HEK293 (cell line): ENCODE results near the gene TRDMT1.

Source experiments
- FEZF1 ChIP-seq: fragments of 450-650 bp; formaldehyde crosslinking; IDR thresholded peaks from 2 replicates; pipeline ENCODE4 v1.5.1; 2016; ENCODE audit warnings: missing biosample characterization, missing genetic modification characterization
- HOXA7 ChIP-seq: sonication (generic); formaldehyde crosslinking; IDR thresholded peaks from 2 replicates; pipeline ENCODE4 v1.8.1; 2022; ENCODE audit warnings: missing genetic modification reagents, borderline replicate concordance
- KLF10 ChIP-seq: fragments of 450-650 bp; IDR thresholded peaks from 2 replicates; pipeline ENCODE4 v1.5.1; 2018; ENCODE audit warnings: missing biosample characterization, mild to moderate bottlenecking, missing genetic modification characterization
- MEIS1 ChIP-seq: sonication (generic); formaldehyde crosslinking; IDR thresholded peaks from 2 replicates; pipeline ENCODE4 v1.8.1; 2022; ENCODE audit warnings: missing genetic modification reagents, mild to moderate bottlenecking, borderline replicate concordance
- MYNN ChIP-seq: fragments of 450-650 bp; formaldehyde crosslinking; IDR thresholded peaks from 2 replicates; pipeline ENCODE4 v1.5.1; 2016; ENCODE audit warnings: missing biosample characterization, missing genetic modification characterization, borderline replicate concordance
- PATZ1 ChIP-seq: fragments of 450-650 bp; formaldehyde crosslinking; IDR thresholded peaks from 2 replicates; pipeline ENCODE4 v1.5.1; 2016; ENCODE audit warnings: missing biosample characterization, missing genetic modification characterization
- PRDM4 ChIP-seq: fragments of 450-650 bp; formaldehyde crosslinking; IDR thresholded peaks from 2 replicates; pipeline ENCODE4 v1.5.1; 2017; ENCODE audit warnings: missing biosample characterization, missing genetic modification characterization
- TSHZ1 ChIP-seq: fragments of 450-650 bp; formaldehyde crosslinking; IDR thresholded peaks from 2 replicates; pipeline ENCODE4 v1.5.1; 2016; ENCODE audit warnings: missing biosample characterization, missing genetic modification characterization, borderline replicate concordance
- YY2 ChIP-seq: fragments of 450-650 bp; formaldehyde crosslinking; IDR thresholded peaks from 2 replicates; pipeline ENCODE4 v1.5.1; 2016; ENCODE audit warnings: missing biosample characterization, missing genetic modification characterization
- ZBTB49 ChIP-seq: fragments of 450-650 bp; formaldehyde crosslinking; IDR thresholded peaks from 2 replicates; pipeline ENCODE4 v1.5.1; 2016; ENCODE audit warnings: missing biosample characterization, missing genetic modification characterization, low read depth
- ZNF23 ChIP-seq: fragments of 450-650 bp; formaldehyde crosslinking; IDR thresholded peaks from 2 replicates; pipeline ENCODE4 v1.5.1; 2016; ENCODE audit warnings: missing biosample characterization, missing genetic modification characterization, borderline replicate concordance
- ZNF266 ChIP-seq: fragments of 450-650 bp; formaldehyde crosslinking; IDR thresholded peaks from 2 replicates; pipeline ENCODE4 v1.5.1; 2016; ENCODE audit warnings: missing biosample characterization, missing genetic modification characterization, low read depth
- ZNF311 ChIP-seq: fragments of 450-650 bp; formaldehyde crosslinking; IDR thresholded peaks from 2 replicates; pipeline ENCODE4 v1.5.1; 2017; ENCODE audit warnings: missing biosample characterization, missing genetic modification characterization, borderline replicate concordance
- ZNF341 ChIP-seq: fragments of 450-650 bp; formaldehyde crosslinking; IDR thresholded peaks from 2 replicates; pipeline ENCODE4; 2016; ENCODE audit warnings: low read depth, missing biosample characterization, missing genetic modification characterization
- ZNF354C ChIP-seq: fragments of 450-650 bp; formaldehyde crosslinking; IDR thresholded peaks from 2 replicates; pipeline ENCODE4 v1.5.1; 2016; ENCODE audit warnings: missing biosample characterization, missing genetic modification characterization, low read depth, borderline replicate concordance
- ZNF513 ChIP-seq: fragments of 450-650 bp; IDR thresholded peaks from 2 replicates; pipeline ENCODE4 v1.5.1; 2018; ENCODE audit warnings: missing biosample characterization, missing genetic modification characterization
- ZNF544 ChIP-seq: fragments of 450-650 bp; formaldehyde crosslinking; IDR thresholded peaks from 2 replicates; pipeline ENCODE4 v1.5.0; 2017; ENCODE audit warnings: missing biosample characterization, missing genetic modification characterization
- ZNF548 ChIP-seq: fragments of 450-650 bp; formaldehyde crosslinking; IDR thresholded peaks from 2 replicates; pipeline ENCODE4 v1.5.1; 2016; ENCODE audit warnings: missing biosample characterization, missing genetic modification characterization
- ZNF558 ChIP-seq: fragments of 450-650 bp; formaldehyde crosslinking; IDR thresholded peaks from 2 replicates; pipeline ENCODE4 v1.5.1; 2016; ENCODE audit warnings: missing biosample characterization, missing genetic modification characterization
- ZNF580 ChIP-seq: fragments of 450-650 bp; formaldehyde crosslinking; IDR thresholded peaks from 2 replicates; pipeline ENCODE4 v1.5.1; 2016; ENCODE audit warnings: missing biosample characterization, missing genetic modification characterization
- ZNF596 ChIP-seq: fragments of 450-650 bp; IDR thresholded peaks from 2 replicates; pipeline ENCODE4 v1.5.0; 2018; ENCODE audit warnings: missing biosample characterization, mild to moderate bottlenecking, missing genetic modification characterization, moderate library complexity
- ZNF610 ChIP-seq: fragments of 450-650 bp; formaldehyde crosslinking; IDR thresholded peaks from 2 replicates; pipeline ENCODE4 v1.5.1; 2016; ENCODE audit warnings: missing biosample characterization, missing genetic modification characterization, borderline replicate concordance
- ZNF629 ChIP-seq: fragments of 450-650 bp; formaldehyde crosslinking; IDR thresholded peaks from 2 replicates; pipeline ENCODE4 v1.5.1; 2017; ENCODE audit warnings: missing biosample characterization, missing genetic modification characterization
- ZNF658 ChIP-seq: fragments of 450-650 bp; formaldehyde crosslinking; IDR thresholded peaks from 2 replicates; pipeline ENCODE4; 2016; ENCODE audit warnings: missing biosample characterization, missing genetic modification characterization
- ZNF664 ChIP-seq: fragments of 450-650 bp; formaldehyde crosslinking; IDR thresholded peaks from 2 replicates; pipeline ENCODE4 v1.5.1; 2016; ENCODE audit warnings: missing biosample characterization, missing genetic modification characterization
- ZNF843 ChIP-seq: fragments of 450-650 bp; formaldehyde crosslinking; IDR thresholded peaks from 2 replicates; pipeline ENCODE4 v1.5.1; 2016; ENCODE audit warnings: missing biosample characterization, missing genetic modification characterization
- ZSCAN4 ChIP-seq: fragments of 450-650 bp; formaldehyde crosslinking; IDR thresholded peaks from 2 replicates; pipeline ENCODE4 v1.5.1; 2017; ENCODE audit warnings: missing biosample characterization, missing genetic modification characterization

The TRDMT1 gene

GRCh38 chr10:17199351-17199804 lies 2.1 kb downstream of the TRDMT1 start (continued):
- no peak for TF ChIP-seq PRDM4 (tag by site-specific recombination)
- no peak for TF ChIP-seq ZNF513 (tag by site-specific recombination)
- 0 out of 2 replicates have a peak, but pooled peaks have one; percentile 44 for TF ChIP-seq ZNF843 (tag by site-specific recombination)
- no peak for TF ChIP-seq ZNF266
- no peak for TF ChIP-seq ZNF658 (tag by site-specific recombination)
- TF ChIP-seq ZNF580 (tag by site-specific recombination), result no peak
- no peak for TF ChIP-seq HOXA7 (CRISPR knock-in tag)
- TF ChIP-seq TSHZ1 (tag by site-specific recombination), result no peak
- TF ChIP-seq MYNN (tag by site-specific recombination), result no peak
- TF ChIP-seq ZNF596 (tag by site-specific recombination), result no peak
- TF ChIP-seq ZNF558 (tag by site-specific recombination), result peak; percentile 25; the same call in 1 of the 2 replicates
- TF ChIP-seq PATZ1, result peak; percentile 47
- no peak for TF ChIP-seq ZNF544
- TF ChIP-seq ZNF311 (tag by site-specific recombination), result no peak
- no peak for TF ChIP-seq ZNF23 (tag by site-specific recombination)
- peak; percentile 68 for TF ChIP-seq FEZF1 (tag by site-specific recombination)
- TF ChIP-seq ZNF629, result peak; percentile 47
- no peak for TF ChIP-seq ZBTB49 (tag by site-specific recombination)
- no peak for TF ChIP-seq MEIS1 (CRISPR knock-in tag)
- TF ChIP-seq ZNF548 (tag by site-specific recombination), result no peak
- no peak for TF ChIP-seq KLF10 (tag by site-specific recombination)
- TF ChIP-seq ZNF664 (tag by site-specific recombination), result no peak
- no peak; the same call in 1 of the 2 replicates for TF ChIP-seq ZNF341 (tag by site-specific recombination)
- no peak for TF ChIP-seq ZNF610 (tag by site-specific recombination)
- TF ChIP-seq YY2 (tag by site-specific recombination), result no peak
- TF ChIP-seq ZSCAN4 (tag by site-specific recombination), result peak; percentile 15; the same call in 1 of the 2 replicates
- no peak for TF ChIP-seq ZNF354C (tag by site-specific recombination)
